ENCODE data around the gene TGFB2. TPM values are rescaled to one million over a fixed set of nuclear protein-coding genes. Genes with fewer than 3 reads are reported as not detected.

TGFB2 gene
- total RNA-seq, 1 donor from 2014 or later, result 50.6 TPM

- Histone ChIP-seq H3K36me3 (ENCODE audit: control insufficient read depth in 3 of 3, insufficient read depth in 3 of 3, low read length in 3 of 3) (no peaks in the 10 kb centered on the region), H3K27ac (ENCODE audit: low read depth, low read length) (peak overlapping the region; percentile 81), H3K9me3 (ENCODE audit: control insufficient read depth in 3 of 3, low read length in 3 of 3) (no peaks in the 10 kb centered on the region), H3K9ac (ENCODE audit: low read depth in 1 of 3, low read length in 3 of 3) (peak overlapping the region; percentile 29 to 68 (median 67)), H3K4me3 (ENCODE audit: low read length in 3 of 3) (no peak overlapping the region), H3K27me3 (ENCODE audit: control insufficient read depth in 3 of 3, insufficient read depth in 3 of 3, low read length in 3 of 3) (no peaks in the 10 kb centered on the region), H3K4me1 (ENCODE audit: control insufficient read depth in 3 of 3, insufficient read depth in 3 of 3, low read length in 3 of 3) (peaks cover 39 to 52% (median 40%) of the 10 kb centered on the region in 3 donors)
Measured at GRCh38 chr1:218462587-218462986, 117.5 kb downstream of the TGFB2 start.

GRCh38 chr1:218463194-218464156 is 118.3 kb downstream of the TGFB2 start:
- Histone ChIP-seq H3K4me1 (ENCODE audit: control insufficient read depth in 3 of 3, insufficient read depth in 3 of 3, low read length in 3 of 3) (peaks cover 39 to 53% (median 42%) of the 10 kb centered on the region in 3 donors), H3K36me3 (ENCODE audit: control insufficient read depth in 3 of 3, insufficient read depth in 3 of 3, low read length in 3 of 3) (no peaks in the 10 kb centered on the region), H3K27ac (ENCODE audit: low read depth, low read length) (peak overlapping the region; percentile 81), H3K9ac (ENCODE audit: low read depth in 1 of 3, low read length in 3 of 3) (peak overlapping the region; percentile 29 to 68 (median 67)), H3K4me3 (ENCODE audit: low read length in 3 of 3) (peak overlapping the region; percentile 28 to 59 (median 45)), H3K27me3 (ENCODE audit: control insufficient read depth in 3 of 3, insufficient read depth in 3 of 3, low read length in 3 of 3) (no peaks in the 10 kb centered on the region), H3K9me3 (ENCODE audit: control insufficient read depth in 3 of 3, low read length in 3 of 3) (no peaks in the 10 kb centered on the region)

GRCh38 chr1:218464871-218465270 is 119.7 kb downstream of the TGFB2 start:
- no peaks in the 10 kb centered on the region for H3K36me3 ChIP-seq (ENCODE audit: control insufficient read depth in 3 of 3, insufficient read depth in 3 of 3, low read length in 3 of 3)
- no peaks in the 10 kb centered on the region for H3K27me3 ChIP-seq (ENCODE audit: control insufficient read depth in 3 of 3, insufficient read depth in 3 of 3, low read length in 3 of 3)
- H3K4me1 ChIP-seq (ENCODE audit: control insufficient read depth in 3 of 3, insufficient read depth in 3 of 3, low read length in 3 of 3), result peaks cover 33 to 44% (median 35%) of the 10 kb centered on the region in 3 donors
- H3K9ac ChIP-seq (ENCODE audit: low read depth in 1 of 3, low read length in 3 of 3), result no peak overlapping the region
- H3K27ac ChIP-seq (ENCODE audit: low read depth, low read length), result peak overlapping the region; percentile 81
- no peaks in the 10 kb centered on the region for H3K9me3 ChIP-seq (ENCODE audit: control insufficient read depth in 3 of 3, low read length in 3 of 3)
- H3K4me3 ChIP-seq (ENCODE audit: low read length in 3 of 3), result no peak overlapping the region

- Histone ChIP-seq H3K36me3 (ENCODE audit: control insufficient read depth in 3 of 3, insufficient read depth in 3 of 3, low read length in 3 of 3) (no peaks in the 10 kb centered on the region), H3K4me3 (ENCODE audit: low read length in 3 of 3) (no peak overlapping the region), H3K27ac (ENCODE audit: low read depth, low read length) (peak overlapping the region; percentile 82), H3K9me3 (ENCODE audit: control insufficient read depth in 3 of 3, low read length in 3 of 3) (no peaks in the 10 kb centered on the region), H3K9ac (ENCODE audit: low read depth in 1 of 3, low read length in 3 of 3) (peak overlapping the region in 1 of 3 donors; percentile 26), H3K27me3 (ENCODE audit: control insufficient read depth in 3 of 3, insufficient read depth in 3 of 3, low read length in 3 of 3) (no peaks in the 10 kb centered on the region), H3K4me1 (ENCODE audit: control insufficient read depth in 3 of 3, insufficient read depth in 3 of 3, low read length in 3 of 3) (peaks cover 27 to 36% (median 27%) of the 10 kb centered on the region in 3 donors)
Measured at GRCh38 chr1:218466341-218467010, 121.3 kb downstream of the TGFB2 start.

- peak overlapping the region in 1 of 3 donors; percentile 7 for H3K9ac ChIP-seq (ENCODE audit: low read depth in 1 of 3, low read length in 3 of 3)
- H3K27me3 ChIP-seq (ENCODE audit: control insufficient read depth in 3 of 3, insufficient read depth in 3 of 3, low read length in 3 of 3), result no peaks in the 10 kb centered on the region
- H3K4me1 ChIP-seq (ENCODE audit: control insufficient read depth in 3 of 3, insufficient read depth in 3 of 3, low read length in 3 of 3), result peaks cover 23 to 31% (median 24%) of the 10 kb centered on the region in 3 donors
- no peaks in the 10 kb centered on the region for H3K9me3 ChIP-seq (ENCODE audit: control insufficient read depth in 3 of 3, low read length in 3 of 3)
- H3K36me3 ChIP-seq (ENCODE audit: control insufficient read depth in 3 of 3, insufficient read depth in 3 of 3, low read length in 3 of 3), result no peaks in the 10 kb centered on the region
- H3K27ac ChIP-seq (ENCODE audit: low read depth, low read length), result peak overlapping the region; percentile 82
- H3K4me3 ChIP-seq (ENCODE audit: low read length in 3 of 3), result no peak overlapping the region
Measured at GRCh38 chr1:218467101-218468072, 122.3 kb downstream of the TGFB2 start.

GRCh38 chr1:218468711-218469110 is 123.6 kb downstream of the TGFB2 start:
- Histone ChIP-seq H3K27ac (ENCODE audit: low read depth, low read length) (no peak overlapping the region), H3K4me3 (ENCODE audit: low read length in 3 of 3) (no peak overlapping the region), H3K9me3 (ENCODE audit: control insufficient read depth in 3 of 3, low read length in 3 of 3) (no peaks in the 10 kb centered on the region), H3K27me3 (ENCODE audit: control insufficient read depth in 3 of 3, insufficient read depth in 3 of 3, low read length in 3 of 3) (no peaks in the 10 kb centered on the region), H3K9ac (ENCODE audit: low read depth in 1 of 3, low read length in 3 of 3) (no peak overlapping the region), H3K4me1 (ENCODE audit: control insufficient read depth in 3 of 3, insufficient read depth in 3 of 3, low read length in 3 of 3) (peaks cover 13 to 24% (median 16%) of the 10 kb centered on the region in 3 donors), H3K36me3 (ENCODE audit: control insufficient read depth in 3 of 3, insufficient read depth in 3 of 3, low read length in 3 of 3) (no peaks in the 10 kb centered on the region)

GRCh38 chr1:218472885-218473284 is 127.7 kb downstream of the TGFB2 start:
- no peak overlapping the region for H3K9ac ChIP-seq (ENCODE audit: low read depth in 1 of 3, low read length in 3 of 3)
- no peak overlapping the region for H3K27ac ChIP-seq (ENCODE audit: low read depth, low read length)

GRCh38 chr1:218473522-218473921 is 128.4 kb downstream of the TGFB2 start:
- peak overlapping the region; percentile 98 for H3K27ac ChIP-seq (ENCODE audit: low read depth, low read length)
- no peaks in the 10 kb centered on the region for H3K27me3 ChIP-seq (ENCODE audit: control insufficient read depth in 3 of 3, insufficient read depth in 3 of 3, low read length in 3 of 3)
- H3K36me3 ChIP-seq (ENCODE audit: control insufficient read depth in 3 of 3, insufficient read depth in 3 of 3, low read length in 3 of 3), result no peaks in the 10 kb centered on the region
- H3K9me3 ChIP-seq (ENCODE audit: control insufficient read depth in 3 of 3, low read length in 3 of 3), result no peaks in the 10 kb centered on the region
- H3K4me3 ChIP-seq (ENCODE audit: low read length in 3 of 3), result no peak overlapping the region
- no peak overlapping the region for H3K9ac ChIP-seq (ENCODE audit: low read depth in 1 of 3, low read length in 3 of 3)
- peaks cover 9 to 20% (median 18%) of the 10 kb centered on the region in 3 donors for H3K4me1 ChIP-seq (ENCODE audit: control insufficient read depth in 3 of 3, insufficient read depth in 3 of 3, low read length in 3 of 3)

More at GRCh38 chr1:218472885-218473284, 127.7 kb downstream of the TGFB2 start:
- no peaks in the 10 kb centered on the region for H3K9me3 ChIP-seq (ENCODE audit: control insufficient read depth in 3 of 3, low read length in 3 of 3)
- no peaks in the 10 kb centered on the region for H3K27me3 ChIP-seq (ENCODE audit: control insufficient read depth in 3 of 3, insufficient read depth in 3 of 3, low read length in 3 of 3)
- peaks cover 9 to 20% (median 18%) of the 10 kb centered on the region in 3 donors for H3K4me1 ChIP-seq (ENCODE audit: control insufficient read depth in 3 of 3, insufficient read depth in 3 of 3, low read length in 3 of 3)
- no peaks in the 10 kb centered on the region for H3K36me3 ChIP-seq (ENCODE audit: control insufficient read depth in 3 of 3, insufficient read depth in 3 of 3, low read length in 3 of 3)
- H3K4me3 ChIP-seq (ENCODE audit: low read length in 3 of 3), result no peak overlapping the region

GRCh38 chr1:218474128-218474527 is 129.0 kb downstream of the TGFB2 start:
- Histone ChIP-seq H3K9ac (ENCODE audit: low read depth in 1 of 3, low read length in 3 of 3) (no peak overlapping the region), H3K36me3 (ENCODE audit: control insufficient read depth in 3 of 3, insufficient read depth in 3 of 3, low read length in 3 of 3) (no peaks in the 10 kb centered on the region), H3K9me3 (ENCODE audit: control insufficient read depth in 3 of 3, low read length in 3 of 3) (no peaks in the 10 kb centered on the region), H3K4me1 (ENCODE audit: control insufficient read depth in 3 of 3, insufficient read depth in 3 of 3, low read length in 3 of 3) (peaks cover 9 to 20% (median 18%) of the 10 kb centered on the region in 3 donors), H3K27ac (ENCODE audit: low read depth, low read length) (peak overlapping the region; percentile 98), H3K27me3 (ENCODE audit: control insufficient read depth in 3 of 3, insufficient read depth in 3 of 3, low read length in 3 of 3) (no peaks in the 10 kb centered on the region), H3K4me3 (ENCODE audit: low read length in 3 of 3) (peak overlapping the region in 1 of 3 donors; percentile 20)

All from skeletal muscle tissue (tissue), 4 donors.